Measurements from ENCODE around the gene NRP1. TPM values are rescaled to one million over a fixed set of nuclear protein-coding genes. Genes with fewer than 3 reads are reported as not detected.
A peak's percentile ranks its signal among the peaks of the same experiment; 100 is the strongest.

NRP1 gene
- polyA plus RNA-seq, 2 of the 4 experiments (the other 2 are of a cell fraction): 121 to 259 TPM

- H3K4me3 ChIP-seq: 0 out of 3 replicates have a peak overlapping the region, but pooled peaks have one; percentile 5
- no peaks in the 10 kb centered on the region for H3K9me3 ChIP-seq
- peak overlapping the region; percentile 87 to 88 for H3K27ac ChIP-seq
- ChIA-PET CTCF (interaction anchor here (0.9 to 2.9 kb wide), 3 partner anchors 10 to 108 kb away, joined by 3 to 11 read pairs (median 3); no protein-coding TSS in a partner anchor), POLR2A (interaction anchor here (1.7 kb wide), 1 partner anchor 10 kb away, joined by 15 read pairs; no protein-coding TSS in a partner anchor)
- ATAC-seq: no peak
- no peak for TF ChIP-seq FOSL2 (IDR thresholded peaks at IDR 0.05)
- 0 out of 2 replicates have a peak, but pooled peaks have one; percentile 4 for TF ChIP-seq FOSL2 (CRISPR knock-in tag; IDR thresholded peaks at IDR 0.05)
- TF ChIP-seq POLR2A (IDR thresholded peaks at IDR 0.05; ENCODE audit: low read length): no peak
- no peak for TF ChIP-seq USF2 (IDR thresholded peaks at IDR 0.05)
- TF ChIP-seq GATA3 (IDR thresholded peaks at IDR 0.05; ENCODE audit: borderline replicate concordance): peak; percentile 69; the same call in 1 of the 2 replicates
- 0 out of 5 replicates have a peak, but pooled peaks of 1 of the 2 experiments have one; percentile 20 for TF ChIP-seq EP300 (IDR thresholded peaks at IDR 0.05)
- TF ChIP-seq RARB (CRISPR knock-in tag; IDR thresholded peaks at IDR 0.05): no peak
- DNase-seq (ENCODE audit: low read depth in 1 of 2, low spot score in 1 of 2): no peak
- H3K4me1 ChIP-seq: peaks cover 77% of the 10 kb centered on the region
- H3K4me2 ChIP-seq: peak overlapping the region; percentile 74
- 14% methylated on average over 4 of the region's 4 CpGs for WGBS (ENCODE audit: missing lambda C conversion rate)
- no peak for FAIRE-seq
These were observed 71.0 kb downstream of the NRP1 start for GRCh38 chr10:33263453-33263852.

- no peak for TF ChIP-seq PBX3 (IDR thresholded peaks at IDR 0.05)
- H3K4me1 ChIP-seq: peaks cover 79% of the 10 kb centered on the region
- ChIA-PET POLR2A (interaction anchor here (1.7 kb wide), 1 partner anchor 11 kb away, joined by 15 read pairs; no protein-coding TSS in a partner anchor), CTCF (interaction anchor here (0.9 to 2.9 kb wide), 2 partner anchors 69 to 107 kb away, joined by 3 to 11 read pairs; no protein-coding TSS in a partner anchor)
- H3K4me2 ChIP-seq: peak overlapping the region; percentile 74
- DNase-seq (ENCODE audit: low read depth in 1 of 2, low spot score in 1 of 2) (no peak), FAIRE-seq (peak; percentile 23), ATAC-seq (no peak)
- peak overlapping the region; percentile 87 to 88 for H3K27ac ChIP-seq
- no peak overlapping the region for H3K4me3 ChIP-seq
- no peaks in the 10 kb centered on the region for H3K9me3 ChIP-seq
- WGBS (ENCODE audit: missing lambda C conversion rate): 70% methylated on average over 3 of the region's 3 CpGs
These were observed 71.6 kb downstream of the NRP1 start for GRCh38 chr10:33262871-33263270.

- no peak for ATAC-seq
- H3K9me3 ChIP-seq: no peaks in the 10 kb centered on the region
- H3K4me3 ChIP-seq: no peak overlapping the region
- H3K27ac ChIP-seq: peak overlapping the region; percentile 86 to 87
- POLR2A ChIA-PET: interaction anchor here (0.6 to 1.1 kb wide), 2 partner anchors 12 to 65 kb away, joined by 3 to 4 read pairs; no protein-coding TSS in a partner anchor
- no peak for FAIRE-seq
- peaks cover 93% of the 10 kb centered on the region for H3K4me1 ChIP-seq
- no peak for TF ChIP-seq KDM1A (IDR thresholded peaks at IDR 0.05; ENCODE audit: low read depth)
- 0 out of 5 replicates have a peak, but pooled peaks of 1 of the 2 experiments have one; percentile 32 for TF ChIP-seq JUN (IDR thresholded peaks at IDR 0.05)
- no peak for TF ChIP-seq PHF8 (IDR thresholded peaks at IDR 0.05; ENCODE audit: borderline replicate concordance, low read depth)
- TF ChIP-seq FOSB (CRISPR knock-in tag; IDR thresholded peaks at IDR 0.05): 0 out of 2 replicates have a peak, but pooled peaks have one; percentile 17
- peak; percentile 66; the same call in 1 of the 2 replicates for TF ChIP-seq EHF (CRISPR knock-in tag; IDR thresholded peaks at IDR 0.05)
- no peak for TF ChIP-seq ESRRA (IDR thresholded peaks at IDR 0.05; ENCODE audit: borderline replicate concordance, low read length)
- TF ChIP-seq MAFK (IDR thresholded peaks at IDR 0.05; ENCODE audit: partially characterized antibody): peak; percentile 58
- no peak for TF ChIP-seq MYC (IDR thresholded peaks at IDR 0.05; ENCODE audit: borderline replicate concordance, low read length)
- no peak for TF ChIP-seq CHD4 (IDR thresholded peaks at IDR 0.05; ENCODE audit: borderline replicate concordance)
- peak; percentile 25; the same call in 1 of the 2 replicates for TF ChIP-seq HOXB5 (CRISPR knock-in tag; IDR thresholded peaks at IDR 0.05)
- CTCF ChIA-PET: interaction anchor here (0.6 to 1.3 kb wide), 3 partner anchors 11 to 252 kb away, joined by 3 to 4 read pairs (median 3); no protein-coding TSS in a partner anchor
- DNase-seq (ENCODE audit: low read depth in 1 of 2, low spot score in 1 of 2): peak in 1 of 2 experiments; percentile 77
- WGBS (ENCODE audit: missing lambda C conversion rate): 61% methylated on average over 5 of the region's 5 CpGs
- H3K4me2 ChIP-seq: peak overlapping the region; percentile 76
These were observed 73.9 kb downstream of the NRP1 start for GRCh38 chr10:33260403-33261149.
